ENCODE data around the gene LRRC46. TPM values are rescaled to one million over a fixed set of nuclear protein-coding genes. Genes with fewer than 3 reads are reported as not detected.
A peak's percentile ranks its signal among the peaks of the same experiment; 100 is the strongest.

Gene LRRC46
- total and polyA plus RNA-seq, 9 of the 15 experiments (the other 6 are each of a cell fraction or from before 2014, with no cell fraction given), result 0.39 to 1.4 (median 0.53) TPM; not detected in 1

GRCh38 chr17:47866941-47867340, 35.5 kb downstream of the LRRC46 start (continued):
- TF ChIP-seq, protein P1, sequence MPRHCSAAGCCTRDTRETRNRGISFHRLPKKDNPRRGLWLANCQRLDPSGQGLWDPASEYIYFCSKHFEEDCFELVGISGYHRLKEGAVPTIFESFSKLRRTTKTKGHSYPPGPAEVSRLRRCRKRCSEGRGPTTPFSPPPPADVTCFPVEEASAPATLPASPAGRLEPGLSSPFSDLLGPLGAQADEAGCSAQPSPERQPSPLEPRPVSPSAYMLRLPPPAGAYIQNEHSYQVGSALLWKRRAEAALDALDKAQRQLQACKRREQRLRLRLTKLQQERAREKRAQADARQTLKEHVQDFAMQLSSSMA (CRISPR knock-in tag; IDR thresholded peaks at IDR 0.05), result no peak
- TF ChIP-seq, protein P2, sequence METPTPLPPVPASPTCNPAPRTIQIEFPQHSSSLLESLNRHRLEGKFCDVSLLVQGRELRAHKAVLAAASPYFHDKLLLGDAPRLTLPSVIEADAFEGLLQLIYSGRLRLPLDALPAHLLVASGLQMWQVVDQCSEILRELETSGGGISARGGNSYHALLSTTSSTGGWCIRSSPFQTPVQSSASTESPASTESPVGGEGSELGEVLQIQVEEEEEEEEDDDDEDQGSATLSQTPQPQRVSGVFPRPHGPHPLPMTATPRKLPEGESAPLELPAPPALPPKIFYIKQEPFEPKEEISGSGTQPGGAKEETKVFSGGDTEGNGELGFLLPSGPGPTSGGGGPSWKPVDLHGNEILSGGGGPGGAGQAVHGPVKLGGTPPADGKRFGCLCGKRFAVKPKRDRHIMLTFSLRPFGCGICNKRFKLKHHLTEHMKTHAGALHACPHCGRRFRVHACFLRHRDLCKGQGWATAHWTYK (CRISPR knock-in tag; IDR thresholded peaks at IDR 0.05), result peak; percentile 97
- no peak for TF ChIP-seq TAF15 (IDR thresholded peaks at IDR 0.05; ENCODE audit: low read depth, low read length)
- peak; percentile 99 for TF ChIP-seq NBN (IDR thresholded peaks at IDR 0.05; ENCODE audit: low read depth)
- no peak for TF ChIP-seq GABPB2 (CRISPR knock-in tag; conservative IDR thresholded peaks at IDR 0.05)
- peak; percentile 93 for TF ChIP-seq TAF9B (IDR thresholded peaks at IDR 0.05; ENCODE audit: partially characterized antibody)
- no peak for TF ChIP-seq CHD2 (IDR thresholded peaks at IDR 0.05; ENCODE audit: low read depth, low read length)
- TF ChIP-seq SETDB1 (IDR thresholded peaks at IDR 0.05; ENCODE audit: low read length), result no peak
- TF ChIP-seq DNMT1 (IDR thresholded peaks at IDR 0.05), result no peak
- no peak for TF ChIP-seq ZNF232 (CRISPR knock-in tag; IDR thresholded peaks at IDR 0.05)
- TF ChIP-seq ATF4 (CRISPR knock-in tag; IDR thresholded peaks at IDR 0.05), result peak; percentile 72; the same call in 1 of the 2 replicates
- TF ChIP-seq DDX20 (tag; IDR thresholded peaks at IDR 0.05; ENCODE audit: low read depth), result no peak
- TF ChIP-seq NFE2 (IDR thresholded peaks at IDR 0.05; ENCODE audit: low read depth), result 0 out of 2 replicates have a peak, but pooled peaks have one; percentile 34
- TF ChIP-seq ZBTB17 (CRISPR knock-in tag; IDR thresholded peaks at IDR 0.05), result peak; percentile 92
- TF ChIP-seq SLC30A9 (CRISPR knock-in tag; IDR thresholded peaks at IDR 0.05), result no peak
- no peak for TF ChIP-seq ZBTB34 (CRISPR knock-in tag; IDR thresholded peaks at IDR 0.05)
- TF ChIP-seq CCAR2 (IDR thresholded peaks at IDR 0.05; ENCODE audit: low read depth, low read length), result no peak
- no peak for TF ChIP-seq ZNF212 (CRISPR knock-in tag; IDR thresholded peaks at IDR 0.05)
- TF ChIP-seq, protein P3, sequence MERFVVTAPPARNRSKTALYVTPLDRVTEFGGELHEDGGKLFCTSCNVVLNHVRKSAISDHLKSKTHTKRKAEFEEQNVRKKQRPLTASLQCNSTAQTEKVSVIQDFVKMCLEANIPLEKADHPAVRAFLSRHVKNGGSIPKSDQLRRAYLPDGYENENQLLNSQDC (CRISPR knock-in tag; IDR thresholded peaks at IDR 0.05), result peak; percentile 62; the same call in 1 of the 2 replicates
- TF ChIP-seq SNRNP70 (optimal IDR thresholded peaks at IDR 0.05; ENCODE audit: low read depth, low read length), result no peak
- TF ChIP-seq KAT2B (IDR thresholded peaks at IDR 0.05; ENCODE audit: low read depth, low read length), result no peak
- peak; percentile 95 for TF ChIP-seq MBD2 (IDR thresholded peaks at IDR 0.05; ENCODE audit: borderline replicate concordance, low read depth)
- TF ChIP-seq GATAD2B (IDR thresholded peaks at IDR 0.05; ENCODE audit: borderline replicate concordance), result no peak; the same call in 1 of the 2 replicates
